Measurements from ENCODE around the gene TDP2. TPM values are rescaled to one million over a fixed set of nuclear protein-coding genes. Genes with fewer than 3 reads are reported as not detected.
A peak's percentile ranks its signal among the peaks of the same experiment; 100 is the strongest.

The TDP2 gene
- total and polyA plus RNA-seq, 9 of the 15 experiments (the other 6 are each of a cell fraction or from before 2014, with no cell fraction given): 27.7 to 60.1 (median 31.8) TPM

DNA sequence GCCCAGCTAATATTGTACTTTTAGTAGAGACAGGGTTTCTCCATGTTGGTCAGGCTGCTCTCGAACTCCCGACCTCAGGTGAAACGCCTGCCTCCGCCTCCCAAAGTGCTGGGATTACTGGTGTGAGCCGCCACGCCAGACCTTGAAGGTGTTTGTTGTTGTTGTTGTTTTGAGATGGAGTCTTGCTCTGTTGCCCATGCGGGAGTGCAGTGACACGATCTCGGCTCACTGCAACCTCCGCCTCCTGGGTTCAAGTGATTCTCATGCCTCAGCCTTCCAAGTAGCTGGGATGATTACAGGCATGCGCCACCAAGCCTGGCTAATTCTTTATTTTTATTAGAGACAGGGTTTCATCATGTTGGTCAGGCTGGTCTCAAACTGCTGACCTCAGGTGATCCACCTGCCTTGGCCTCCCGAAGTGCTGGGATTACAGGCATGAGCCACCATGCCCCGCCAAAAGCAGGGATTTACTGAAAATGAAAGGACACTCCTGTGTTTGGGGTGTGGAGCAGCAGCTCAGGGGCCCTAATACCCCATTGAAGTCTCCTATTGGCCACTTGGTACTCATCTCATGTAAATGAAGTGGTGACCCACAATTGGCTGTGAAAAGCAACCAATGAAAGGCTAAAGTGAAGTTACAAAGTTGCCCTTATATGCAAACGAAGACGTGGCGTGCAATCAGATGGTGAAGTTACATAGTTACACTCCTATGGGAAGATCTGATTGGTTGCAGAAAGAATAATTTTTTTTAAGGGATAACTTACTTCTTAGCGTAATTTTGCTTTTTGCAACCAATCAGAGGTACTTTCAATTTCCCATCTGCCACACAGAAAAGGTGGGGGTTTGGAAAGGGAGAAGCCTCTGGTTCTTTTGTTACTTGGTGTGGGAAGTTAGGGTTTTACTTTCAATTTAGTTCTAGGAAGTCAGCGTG, 1.6 kb upstream of the TDP2 start (continued):
- TF ChIP-seq, protein P1, sequence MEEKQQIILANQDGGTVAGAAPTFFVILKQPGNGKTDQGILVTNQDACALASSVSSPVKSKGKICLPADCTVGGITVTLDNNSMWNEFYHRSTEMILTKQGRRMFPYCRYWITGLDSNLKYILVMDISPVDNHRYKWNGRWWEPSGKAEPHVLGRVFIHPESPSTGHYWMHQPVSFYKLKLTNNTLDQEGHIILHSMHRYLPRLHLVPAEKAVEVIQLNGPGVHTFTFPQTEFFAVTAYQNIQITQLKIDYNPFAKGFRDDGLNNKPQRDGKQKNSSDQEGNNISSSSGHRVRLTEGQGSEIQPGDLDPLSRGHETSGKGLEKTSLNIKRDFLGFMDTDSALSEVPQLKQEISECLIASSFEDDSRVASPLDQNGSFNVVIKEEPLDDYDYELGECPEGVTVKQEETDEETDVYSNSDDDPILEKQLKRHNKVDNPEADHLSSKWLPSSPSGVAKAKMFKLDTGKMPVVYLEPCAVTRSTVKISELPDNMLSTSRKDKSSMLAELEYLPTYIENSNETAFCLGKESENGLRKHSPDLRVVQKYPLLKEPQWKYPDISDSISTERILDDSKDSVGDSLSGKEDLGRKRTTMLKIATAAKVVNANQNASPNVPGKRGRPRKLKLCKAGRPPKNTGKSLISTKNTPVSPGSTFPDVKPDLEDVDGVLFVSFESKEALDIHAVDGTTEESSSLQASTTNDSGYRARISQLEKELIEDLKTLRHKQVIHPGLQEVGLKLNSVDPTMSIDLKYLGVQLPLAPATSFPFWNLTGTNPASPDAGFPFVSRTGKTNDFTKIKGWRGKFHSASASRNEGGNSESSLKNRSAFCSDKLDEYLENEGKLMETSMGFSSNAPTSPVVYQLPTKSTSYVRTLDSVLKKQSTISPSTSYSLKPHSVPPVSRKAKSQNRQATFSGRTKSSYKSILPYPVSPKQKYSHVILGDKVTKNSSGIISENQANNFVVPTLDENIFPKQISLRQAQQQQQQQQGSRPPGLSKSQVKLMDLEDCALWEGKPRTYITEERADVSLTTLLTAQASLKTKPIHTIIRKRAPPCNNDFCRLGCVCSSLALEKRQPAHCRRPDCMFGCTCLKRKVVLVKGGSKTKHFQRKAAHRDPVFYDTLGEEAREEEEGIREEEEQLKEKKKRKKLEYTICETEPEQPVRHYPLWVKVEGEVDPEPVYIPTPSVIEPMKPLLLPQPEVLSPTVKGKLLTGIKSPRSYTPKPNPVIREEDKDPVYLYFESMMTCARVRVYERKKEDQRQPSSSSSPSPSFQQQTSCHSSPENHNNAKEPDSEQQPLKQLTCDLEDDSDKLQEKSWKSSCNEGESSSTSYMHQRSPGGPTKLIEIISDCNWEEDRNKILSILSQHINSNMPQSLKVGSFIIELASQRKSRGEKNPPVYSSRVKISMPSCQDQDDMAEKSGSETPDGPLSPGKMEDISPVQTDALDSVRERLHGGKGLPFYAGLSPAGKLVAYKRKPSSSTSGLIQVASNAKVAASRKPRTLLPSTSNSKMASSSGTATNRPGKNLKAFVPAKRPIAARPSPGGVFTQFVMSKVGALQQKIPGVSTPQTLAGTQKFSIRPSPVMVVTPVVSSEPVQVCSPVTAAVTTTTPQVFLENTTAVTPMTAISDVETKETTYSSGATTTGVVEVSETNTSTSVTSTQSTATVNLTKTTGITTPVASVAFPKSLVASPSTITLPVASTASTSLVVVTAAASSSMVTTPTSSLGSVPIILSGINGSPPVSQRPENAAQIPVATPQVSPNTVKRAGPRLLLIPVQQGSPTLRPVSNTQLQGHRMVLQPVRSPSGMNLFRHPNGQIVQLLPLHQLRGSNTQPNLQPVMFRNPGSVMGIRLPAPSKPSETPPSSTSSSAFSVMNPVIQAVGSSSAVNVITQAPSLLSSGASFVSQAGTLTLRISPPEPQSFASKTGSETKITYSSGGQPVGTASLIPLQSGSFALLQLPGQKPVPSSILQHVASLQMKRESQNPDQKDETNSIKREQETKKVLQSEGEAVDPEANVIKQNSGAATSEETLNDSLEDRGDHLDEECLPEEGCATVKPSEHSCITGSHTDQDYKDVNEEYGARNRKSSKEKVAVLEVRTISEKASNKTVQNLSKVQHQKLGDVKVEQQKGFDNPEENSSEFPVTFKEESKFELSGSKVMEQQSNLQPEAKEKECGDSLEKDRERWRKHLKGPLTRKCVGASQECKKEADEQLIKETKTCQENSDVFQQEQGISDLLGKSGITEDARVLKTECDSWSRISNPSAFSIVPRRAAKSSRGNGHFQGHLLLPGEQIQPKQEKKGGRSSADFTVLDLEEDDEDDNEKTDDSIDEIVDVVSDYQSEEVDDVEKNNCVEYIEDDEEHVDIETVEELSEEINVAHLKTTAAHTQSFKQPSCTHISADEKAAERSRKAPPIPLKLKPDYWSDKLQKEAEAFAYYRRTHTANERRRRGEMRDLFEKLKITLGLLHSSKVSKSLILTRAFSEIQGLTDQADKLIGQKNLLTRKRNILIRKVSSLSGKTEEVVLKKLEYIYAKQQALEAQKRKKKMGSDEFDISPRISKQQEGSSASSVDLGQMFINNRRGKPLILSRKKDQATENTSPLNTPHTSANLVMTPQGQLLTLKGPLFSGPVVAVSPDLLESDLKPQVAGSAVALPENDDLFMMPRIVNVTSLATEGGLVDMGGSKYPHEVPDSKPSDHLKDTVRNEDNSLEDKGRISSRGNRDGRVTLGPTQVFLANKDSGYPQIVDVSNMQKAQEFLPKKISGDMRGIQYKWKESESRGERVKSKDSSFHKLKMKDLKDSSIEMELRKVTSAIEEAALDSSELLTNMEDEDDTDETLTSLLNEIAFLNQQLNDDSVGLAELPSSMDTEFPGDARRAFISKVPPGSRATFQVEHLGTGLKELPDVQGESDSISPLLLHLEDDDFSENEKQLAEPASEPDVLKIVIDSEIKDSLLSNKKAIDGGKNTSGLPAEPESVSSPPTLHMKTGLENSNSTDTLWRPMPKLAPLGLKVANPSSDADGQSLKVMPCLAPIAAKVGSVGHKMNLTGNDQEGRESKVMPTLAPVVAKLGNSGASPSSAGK (IDR thresholded peaks at IDR 0.05): peak; percentile 77
- TF ChIP-seq C11orf30 (IDR thresholded peaks at IDR 0.05; ENCODE audit: low read depth) (peak; percentile 66), TAF7 (tag; IDR thresholded peaks at IDR 0.05) (peak; percentile 86), MAFK (IDR thresholded peaks at IDR 0.05; ENCODE audit: low read length) (0 out of 2 replicates have a peak, but pooled peaks have one; percentile 28), ZNF316 (IDR thresholded peaks at IDR 0.05) (peak; percentile 73), ZNF589 (CRISPR knock-in tag; IDR thresholded peaks at IDR 0.05; ENCODE audit: low read depth) (peak; percentile 97), PHF20 (IDR thresholded peaks at IDR 0.05; ENCODE audit: partially characterized antibody) (peak; percentile 33), HLTF (IDR thresholded peaks at IDR 0.05) (peak; percentile 73; the same call in 1 of the 2 replicates), PYGO2 (tag; IDR thresholded peaks at IDR 0.05) (peak; percentile 58; the same call in 1 of the 2 replicates), PHF21A (IDR thresholded peaks at IDR 0.05; ENCODE audit: borderline replicate concordance, low read depth) (peak; percentile 73; the same call in 1 of the 2 replicates), CXXC5 (CRISPR knock-in tag; IDR thresholded peaks at IDR 0.05) (peak; percentile 61)
- TF ChIP-seq, protein P2, sequence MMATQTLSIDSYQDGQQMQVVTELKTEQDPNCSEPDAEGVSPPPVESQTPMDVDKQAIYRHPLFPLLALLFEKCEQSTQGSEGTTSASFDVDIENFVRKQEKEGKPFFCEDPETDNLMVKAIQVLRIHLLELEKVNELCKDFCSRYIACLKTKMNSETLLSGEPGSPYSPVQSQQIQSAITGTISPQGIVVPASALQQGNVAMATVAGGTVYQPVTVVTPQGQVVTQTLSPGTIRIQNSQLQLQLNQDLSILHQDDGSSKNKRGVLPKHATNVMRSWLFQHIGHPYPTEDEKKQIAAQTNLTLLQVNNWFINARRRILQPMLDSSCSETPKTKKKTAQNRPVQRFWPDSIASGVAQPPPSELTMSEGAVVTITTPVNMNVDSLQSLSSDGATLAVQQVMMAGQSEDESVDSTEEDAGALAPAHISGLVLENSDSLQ (IDR thresholded peaks at IDR 0.05): peak; percentile 67
- TF ChIP-seq, protein P3, sequence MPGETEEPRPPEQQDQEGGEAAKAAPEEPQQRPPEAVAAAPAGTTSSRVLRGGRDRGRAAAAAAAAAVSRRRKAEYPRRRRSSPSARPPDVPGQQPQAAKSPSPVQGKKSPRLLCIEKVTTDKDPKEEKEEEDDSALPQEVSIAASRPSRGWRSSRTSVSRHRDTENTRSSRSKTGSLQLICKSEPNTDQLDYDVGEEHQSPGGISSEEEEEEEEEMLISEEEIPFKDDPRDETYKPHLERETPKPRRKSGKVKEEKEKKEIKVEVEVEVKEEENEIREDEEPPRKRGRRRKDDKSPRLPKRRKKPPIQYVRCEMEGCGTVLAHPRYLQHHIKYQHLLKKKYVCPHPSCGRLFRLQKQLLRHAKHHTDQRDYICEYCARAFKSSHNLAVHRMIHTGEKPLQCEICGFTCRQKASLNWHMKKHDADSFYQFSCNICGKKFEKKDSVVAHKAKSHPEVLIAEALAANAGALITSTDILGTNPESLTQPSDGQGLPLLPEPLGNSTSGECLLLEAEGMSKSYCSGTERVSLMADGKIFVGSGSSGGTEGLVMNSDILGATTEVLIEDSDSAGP (CRISPR knock-in tag; IDR thresholded peaks at IDR 0.05): peak; percentile 74
